Esophagus muscularis mucosa (tissue), 4 donors: ENCODE measurements around the gene PLXDC1. TPM values are rescaled to one million over a fixed set of nuclear protein-coding genes. Genes with fewer than 3 reads are reported as not detected.

ENCODE experiments used
- DNase-seq: peaks from one replicate; pipeline ENCODE4 v3.0.0-alpha.2; 2017; ENCODE audit errors: extremely low spot score
- H3K27ac ChIP-seq, 4 donors: fragments of 200-600 bp; sonication (generic); replicated peaks in 1 of 4; 1 replicate in 3 of 4; 2 replicates in 1 of 4; pipeline ENCODE4 v1.5.1; 2016 to 2019; ENCODE audit warnings: mild to moderate bottlenecking in 1 of 4
- H3K27me3 ChIP-seq, 4 donors: fragments of 200-600 bp; sonication (generic); one replicate each; pipeline versions ENCODE4 v1.5.1 to v1.6.0; 2016 to 2019
- H3K36me3 ChIP-seq, 4 donors: fragments of 200-600 bp; sonication (generic); one replicate each; pipeline ENCODE4 v1.5.1; 2016 to 2019
- H3K4me1 ChIP-seq, 4 donors: fragments of 200-600 bp; sonication (generic); one replicate each; pipeline ENCODE4 v1.5.1; 2016 to 2019
- H3K4me3 ChIP-seq, 4 donors: fragments of 200-600 bp; sonication (generic); 1 replicate in 2 of 4; 2 replicates in 2 of 4; pipeline ENCODE4 v1.5.1; 2016 to 2019; ENCODE audit warnings: mild to moderate bottlenecking in 4 of 4, moderate library complexity in 1 of 4
- H3K9me3 ChIP-seq, 4 donors: fragments of 200-600 bp; sonication (generic); 1 replicate in 3 of 4; 2 replicates in 1 of 4; pipeline ENCODE4 v1.5.1; 2016 to 2019
- CTCF ChIP-seq, 3 experiments: fragments of 200-600 bp in 2 of 3; fragments of 450-650 bp in 1 of 3; sonication (generic) in 2 of 3; IDR thresholded peaks; one replicate each; pipeline ENCODE4 v1.5.1; 2017 to 2019; ENCODE audit warnings: antibody characterized with exemption in 3 of 3, mild to moderate bottlenecking in 2 of 3, moderate library complexity in 1 of 3
- EP300 ChIP-seq: sonication (generic); formaldehyde crosslinking; IDR thresholded peaks from one replicate; pipeline ENCODE4 v1.6.1; 2017; ENCODE audit warnings: antibody characterized with exemption
- POLR2A ChIP-seq: fragments of 450-650 bp; IDR thresholded peaks from one replicate; pipeline ENCODE4 v1.6.1; 2017; ENCODE audit warnings: antibody characterized with exemption, moderate library complexity, mild to moderate bottlenecking, low read depth
- POLR2AphosphoS5 ChIP-seq, 2 donors: sonication (generic); formaldehyde crosslinking; IDR thresholded peaks; one replicate each; pipeline ENCODE4 v1.6.1; 2017; ENCODE audit warnings: antibody characterized with exemption in 2 of 2
- WGBS: methylation state at CpG from one replicate; pipeline ENCODE4 v1.1.5; 2018; 5-methylcytosine and 5-hydroxymethylcytosine counted together
- intact Hi-C: fragments of 100-400 bp; cut with DNase I; formaldehyde crosslinking; loops from one replicate; pipeline ENCODE4 v1.15.1; 2023
- total RNA-seq, 4 donors: library from RNA; depleted of rRNA; stranded (reverse); fragments of >200 nt; gene quantifications; one replicate each; pipeline versions ENCODE4 v1.1.0 to v1.2.1, GENCODE V29; 2016

Gene PLXDC1
- total RNA-seq, 4 donors from 2014 or later: 7.5 to 17.0 (median 11.0) TPM

GRCh38 chr17:39167476-39167875 is 16.0 kb upstream of the PLXDC1 start:
- WGBS: 52% methylated on average over 2 of the region's 2 CpGs

GRCh38 chr17:39166437-39167335 is 15.2 kb upstream of the PLXDC1 start:
- intact Hi-C loops: no loop called here
- Histone ChIP-seq H3K4me3 (no peak overlapping the region), H3K27me3 (peaks cover 0 to 4% (median 0%) of the 10 kb centered on the region in 4 donors), H3K36me3 (no peaks in the 10 kb centered on the region), H3K9me3 (no peaks in the 10 kb centered on the region), H3K4me1 (peaks cover 29 to 42% (median 35%) of the 10 kb centered on the region in 4 donors), H3K27ac (no peak overlapping the region)
- TF ChIP-seq POLR2AphosphoS5 (IDR thresholded peaks at IDR 0.05) (no peak), EP300 (no peak), POLR2A (no peak), CTCF (IDR thresholded peaks at IDR 0.05) (no peak)
- DNase-seq: no peak
- 73% methylated on average over 6 of the region's 7 CpGs for WGBS

More at GRCh38 chr17:39167476-39167875, 16.0 kb upstream of the PLXDC1 start:
- Histone ChIP-seq H3K4me1 (peaks cover 29 to 42% (median 35%) of the 10 kb centered on the region in 4 donors), H3K9me3 (no peaks in the 10 kb centered on the region), H3K4me3 (no peak overlapping the region), H3K27ac (no peak overlapping the region), H3K36me3 (no peaks in the 10 kb centered on the region), H3K27me3 (peaks cover 0 to 8% (median 0%) of the 10 kb centered on the region in 4 donors)
- intact Hi-C loops: no loop called here
- TF ChIP-seq POLR2AphosphoS5 (IDR thresholded peaks at IDR 0.05) (no peak), EP300 (no peak)
- no peak for DNase-seq

GRCh38 chr17:39165841-39166349 is 14.5 kb upstream of the PLXDC1 start, which contains the start of gene ARL5C:
TSS of gene ARL5C (minus strand) at chr17:39166161. CDS start at chr17:39165760, 401 bp downstream.
- Histone ChIP-seq H3K27ac (peak within 1 kb of the TSS in 3 of 4 donors; percentile 31 to 54 (median 53)), H3K4me3 (peak within 1 kb of the TSS; percentile 48 to 62 (median 59)), H3K27me3 (no peaks in the 10 kb centered on the region), H3K9me3 (no peaks in the 10 kb centered on the region), H3K4me1 (peaks cover 29 to 42% (median 35%) of the 10 kb centered on the region in 4 donors), H3K36me3 (no peaks in the 10 kb centered on the region)
- intact Hi-C loops: no loop called here
- no peak for DNase-seq
- 40% methylated on average over 2 of the region's 17 CpGs for WGBS
- TF ChIP-seq CTCF (IDR thresholded peaks at IDR 0.05) (no peak), POLR2A (no peak), EP300 (no peak), POLR2AphosphoS5 (IDR thresholded peaks at IDR 0.05) (no peak)

- Histone ChIP-seq H3K4me3 (peak overlapping the region; percentile 48 to 62 (median 59)), H3K27ac (peak overlapping the region in 3 of 4 donors; percentile 31 to 54 (median 53)), H3K27me3 (no peaks in the 10 kb centered on the region), H3K9me3 (no peaks in the 10 kb centered on the region), H3K36me3 (no peaks in the 10 kb centered on the region), H3K4me1 (peaks cover 29 to 42% (median 35%) of the 10 kb centered on the region in 4 donors)
- no peak for DNase-seq
- intact Hi-C loops: no loop called here
- TF ChIP-seq EP300 (no peak), POLR2AphosphoS5 (IDR thresholded peaks at IDR 0.05) (no peak), CTCF (IDR thresholded peaks at IDR 0.05) (no peak), POLR2A (no peak)
- 9% methylated on average over 31 of the region's 51 CpGs for WGBS
These were observed 13.9 kb upstream of the PLXDC1 start for GRCh38 chr17:39165178-39165840.

- Histone ChIP-seq H3K4me1 (peaks cover 29 to 42% (median 35%) of the 10 kb centered on the region in 4 donors), H3K36me3 (no peaks in the 10 kb centered on the region), H3K27ac (peak overlapping the region in 3 of 4 donors; percentile 31 to 54 (median 53)), H3K9me3 (no peaks in the 10 kb centered on the region), H3K27me3 (no peaks in the 10 kb centered on the region), H3K4me3 (peak overlapping the region; percentile 48 to 62 (median 59))
- peak; percentile 95 for DNase-seq
- intact Hi-C loops: no loop called here
- WGBS: 0% methylated on average over 10 of the region's 15 CpGs
- TF ChIP-seq CTCF (IDR thresholded peaks at IDR 0.05): peak; percentile 81 to 88 (median 85)
- TF ChIP-seq POLR2AphosphoS5 (IDR thresholded peaks at IDR 0.05): peak; percentile 61 to 65
- no peak for TF ChIP-seq POLR2A
These were observed 13.3 kb upstream of the PLXDC1 start for GRCh38 chr17:39164675-39165143.
